Osteocyte (in vitro differentiated cells): Measurements from ENCODE around the gene SDK2. TPM values are rescaled to one million over a fixed set of nuclear protein-coding genes. Genes with fewer than 3 reads are reported as not detected.

Source experiments
- DNase-seq: peaks from one replicate; pipeline ENCODE4 v3.0.0; 2021; ENCODE audit warnings: mixed read lengths; ENCODE audit not compliant: unreplicated experiment; ENCODE audit errors: extremely low spot score
- H3K27ac Mint-ChIP-seq: one replicate; pipeline ENCODE4 v1.8.0; 2021; ENCODE audit warnings: mild to moderate bottlenecking, mixed read lengths; ENCODE audit not compliant: unreplicated experiment
- H3K27me3 Mint-ChIP-seq: one replicate; pipeline ENCODE4 v1.8.0; 2021; ENCODE audit warnings: mixed read lengths; ENCODE audit not compliant: unreplicated experiment
- H3K36me3 Mint-ChIP-seq: one replicate; pipeline ENCODE4 v1.8.0; 2021; ENCODE audit warnings: mixed read lengths; ENCODE audit not compliant: unreplicated experiment
- H3K4me1 Mint-ChIP-seq: one replicate; pipeline ENCODE4 v1.8.0; 2021; ENCODE audit warnings: mixed read lengths; ENCODE audit not compliant: unreplicated experiment
- H3K4me3 Mint-ChIP-seq: one replicate; pipeline ENCODE4 v1.8.0; 2021; ENCODE audit warnings: mild to moderate bottlenecking, moderate library complexity, mixed read lengths; ENCODE audit not compliant: unreplicated experiment
- H3K9me3 Mint-ChIP-seq: one replicate; pipeline ENCODE4 v1.8.0; 2021; ENCODE audit warnings: mixed read lengths; ENCODE audit not compliant: unreplicated experiment
- total RNA-seq: library from RNA; stranded (reverse); gene quantifications from 2 replicates; pipeline ENCODE4 v1.2.1, GENCODE V29; 2021
- TF ChIP-seq, protein P1 (sequence below): fragments of 200-600 bp; sonication (generic); IDR thresholded peaks from 2 replicates; pipeline ENCODE4 v1.5.0; 2021; ENCODE audit warnings: antibody characterized with exemption, mild to moderate bottlenecking, moderate library complexity

SDK2 gene
- total RNA-seq, 1 donor from 2014 or later: 16.5 TPM

DNA sequence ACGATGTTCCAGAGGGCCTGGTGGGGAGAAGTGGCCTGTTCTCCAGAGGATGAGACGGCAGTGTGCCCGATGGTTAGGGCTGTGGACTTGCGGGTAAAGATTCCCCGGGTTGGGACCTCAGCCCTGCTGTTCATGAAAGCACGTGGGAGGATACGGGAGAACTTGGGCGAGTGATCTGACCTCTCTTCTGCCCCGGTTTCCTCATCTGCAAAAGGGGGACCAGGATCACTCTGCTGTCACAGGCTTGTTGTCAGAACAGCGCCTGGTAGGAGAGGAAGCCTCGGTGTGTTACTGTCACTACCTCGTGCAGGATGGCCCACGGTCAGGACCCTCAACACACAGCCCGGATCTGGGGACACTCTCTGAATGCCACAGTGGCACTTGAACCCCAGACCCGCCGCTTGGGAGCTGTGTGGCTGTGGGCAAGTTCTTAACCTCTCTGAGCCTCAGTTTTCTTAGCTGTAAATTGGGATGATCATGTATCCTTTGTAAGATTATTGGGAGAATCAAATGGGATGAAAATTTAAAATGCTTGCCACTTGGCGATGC, 246.9 kb downstream of the SDK2 start:
- peak overlapping the region; percentile 67 for H3K27ac Mint-ChIP-seq
- no peaks in the 10 kb centered on the region for H3K9me3 Mint-ChIP-seq
- no peaks in the 10 kb centered on the region for H3K27me3 Mint-ChIP-seq
- peaks cover 17% of the 10 kb centered on the region for H3K36me3 Mint-ChIP-seq
- DNase-seq: no peak
- TF ChIP-seq, protein P1, sequence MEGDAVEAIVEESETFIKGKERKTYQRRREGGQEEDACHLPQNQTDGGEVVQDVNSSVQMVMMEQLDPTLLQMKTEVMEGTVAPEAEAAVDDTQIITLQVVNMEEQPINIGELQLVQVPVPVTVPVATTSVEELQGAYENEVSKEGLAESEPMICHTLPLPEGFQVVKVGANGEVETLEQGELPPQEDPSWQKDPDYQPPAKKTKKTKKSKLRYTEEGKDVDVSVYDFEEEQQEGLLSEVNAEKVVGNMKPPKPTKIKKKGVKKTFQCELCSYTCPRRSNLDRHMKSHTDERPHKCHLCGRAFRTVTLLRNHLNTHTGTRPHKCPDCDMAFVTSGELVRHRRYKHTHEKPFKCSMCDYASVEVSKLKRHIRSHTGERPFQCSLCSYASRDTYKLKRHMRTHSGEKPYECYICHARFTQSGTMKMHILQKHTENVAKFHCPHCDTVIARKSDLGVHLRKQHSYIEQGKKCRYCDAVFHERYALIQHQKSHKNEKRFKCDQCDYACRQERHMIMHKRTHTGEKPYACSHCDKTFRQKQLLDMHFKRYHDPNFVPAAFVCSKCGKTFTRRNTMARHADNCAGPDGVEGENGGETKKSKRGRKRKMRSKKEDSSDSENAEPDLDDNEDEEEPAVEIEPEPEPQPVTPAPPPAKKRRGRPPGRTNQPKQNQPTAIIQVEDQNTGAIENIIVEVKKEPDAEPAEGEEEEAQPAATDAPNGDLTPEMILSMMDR: no peak
- peaks cover 41% of the 10 kb centered on the region for H3K4me1 Mint-ChIP-seq
- no peak overlapping the region for H3K4me3 Mint-ChIP-seq

DNA sequence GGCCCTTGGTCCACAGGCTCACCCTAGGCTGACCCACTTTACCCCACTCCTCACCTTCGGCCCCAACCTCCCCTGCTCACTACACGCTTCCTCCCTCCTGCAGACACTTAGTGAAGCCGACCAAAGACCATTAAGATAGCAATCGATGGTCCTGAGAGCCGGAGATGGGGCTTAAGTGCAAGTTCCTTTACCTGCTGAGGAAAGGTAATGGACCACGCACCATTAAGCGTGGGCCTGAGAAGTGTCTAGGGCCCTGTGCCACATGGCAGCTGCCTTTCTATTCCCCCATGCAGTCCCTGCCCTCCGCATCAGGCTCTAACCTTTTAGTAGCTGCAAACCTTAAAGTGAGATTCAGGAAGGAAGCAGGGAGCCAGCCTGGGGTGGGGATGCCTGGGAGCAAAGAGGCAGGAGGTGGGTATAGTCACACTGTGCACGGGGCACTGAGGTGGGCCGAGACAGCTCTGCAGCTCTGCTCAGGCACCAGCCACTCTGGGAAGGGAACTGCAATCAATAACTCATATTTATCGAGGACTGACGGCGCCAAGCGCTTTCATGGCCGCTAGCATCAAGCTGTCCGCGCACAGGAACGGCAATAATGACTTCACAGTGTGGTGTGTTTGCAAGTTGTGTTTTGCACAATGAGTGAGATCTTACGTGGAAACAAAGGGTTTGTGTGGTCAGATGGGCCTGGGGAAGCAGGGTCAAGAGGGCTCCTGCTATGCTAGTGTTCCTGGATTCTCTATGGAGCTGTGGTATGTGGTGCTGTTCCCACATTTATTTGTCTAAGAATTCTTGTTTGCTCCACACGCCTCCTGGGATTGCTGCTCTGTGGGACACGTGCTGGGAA, 247.6 kb downstream of the SDK2 start:
- Mint-ChIP-seq H3K4me3 (no peak overlapping the region), H3K27me3 (no peaks in the 10 kb centered on the region), H3K9me3 (no peaks in the 10 kb centered on the region), H3K4me1 (peaks cover 41% of the 10 kb centered on the region), H3K27ac (peak overlapping the region; percentile 67), H3K36me3 (peaks cover 17% of the 10 kb centered on the region)
- no peak for DNase-seq
- TF ChIP-seq, protein P1: no peak

DNA sequence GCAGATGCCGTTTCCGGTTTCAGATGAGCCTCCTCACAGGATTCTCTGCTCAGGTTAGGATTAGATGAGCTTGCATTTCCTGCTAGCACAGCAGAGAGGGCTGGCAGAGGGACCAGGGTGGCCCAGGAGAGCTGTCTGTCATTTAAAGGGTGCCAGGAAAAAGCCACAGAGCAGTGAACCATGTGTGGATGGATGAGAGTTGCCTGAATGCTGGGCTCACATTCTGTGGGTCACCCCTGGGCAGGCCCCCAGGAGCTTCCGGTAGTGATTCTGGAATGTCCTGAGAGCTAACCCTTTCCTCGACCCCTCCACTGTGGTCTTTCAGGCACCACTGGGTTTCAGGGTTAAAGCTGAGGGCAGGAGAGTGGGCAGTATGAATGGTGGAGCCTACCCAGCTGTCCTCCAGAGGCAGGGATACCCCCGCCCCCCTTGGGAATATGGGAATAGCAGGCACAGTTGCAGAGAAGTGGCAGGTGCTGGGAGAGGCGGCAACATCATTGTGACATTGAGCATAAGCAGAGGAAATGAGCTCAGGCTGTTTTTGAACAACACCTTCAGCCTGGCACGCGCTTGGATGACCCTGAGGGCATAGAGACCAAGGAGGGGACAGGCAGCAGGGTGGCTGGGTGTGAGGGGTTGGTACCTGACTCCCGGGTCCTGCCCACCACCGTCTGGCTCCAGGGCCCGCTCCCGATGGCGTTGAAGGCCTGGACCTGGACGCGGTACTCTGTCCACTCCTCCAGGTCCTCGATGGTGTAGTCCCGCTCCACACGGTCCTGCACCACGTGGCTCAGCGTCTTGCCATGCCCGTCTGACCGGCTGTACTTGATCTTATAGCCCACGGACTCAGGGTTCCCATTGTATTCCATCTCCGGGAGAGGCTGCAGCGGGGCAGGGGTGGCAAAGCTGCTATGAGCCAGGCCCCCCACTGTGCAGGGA, 249.5 kb downstream of the SDK2 start:
- Mint-ChIP-seq H3K4me1 (peaks cover 41% of the 10 kb centered on the region), H3K4me3 (no peak overlapping the region), H3K36me3 (peaks cover 17% of the 10 kb centered on the region), H3K27ac (no peak overlapping the region), H3K27me3 (no peaks in the 10 kb centered on the region), H3K9me3 (no peaks in the 10 kb centered on the region)
- TF ChIP-seq, protein P1: no peak
- no peak for DNase-seq

DNA sequence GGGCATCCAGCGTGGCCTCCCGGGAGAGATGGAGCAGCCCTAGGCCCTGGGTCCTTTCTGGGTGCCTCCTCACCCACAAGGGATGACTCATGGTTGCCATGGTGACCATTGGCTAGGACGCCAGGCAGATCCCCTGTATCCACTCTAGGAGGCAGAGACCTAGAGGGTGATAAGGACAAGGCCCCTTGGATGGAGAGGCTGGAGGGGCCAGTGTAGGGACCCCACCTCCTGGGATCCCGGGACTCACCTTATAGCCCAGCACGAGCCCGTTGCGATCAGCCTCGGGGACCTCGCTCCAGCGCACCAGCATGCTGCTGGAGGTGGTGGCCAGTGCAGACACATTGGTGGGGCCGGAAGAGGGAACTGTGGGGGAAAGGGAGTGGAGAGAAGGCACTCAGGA, 250.3 kb downstream of the SDK2 start:
- Mint-ChIP-seq H3K27ac (no peak overlapping the region), H3K27me3 (no peaks in the 10 kb centered on the region), H3K9me3 (no peaks in the 10 kb centered on the region), H3K4me3 (no peak overlapping the region), H3K4me1 (peaks cover 41% of the 10 kb centered on the region), H3K36me3 (peaks cover 14% of the 10 kb centered on the region)
- no peak for DNase-seq
- TF ChIP-seq, protein P1: no peak
